ENCODE measurements around the gene CALD1.

CALD1 gene

DNA sequence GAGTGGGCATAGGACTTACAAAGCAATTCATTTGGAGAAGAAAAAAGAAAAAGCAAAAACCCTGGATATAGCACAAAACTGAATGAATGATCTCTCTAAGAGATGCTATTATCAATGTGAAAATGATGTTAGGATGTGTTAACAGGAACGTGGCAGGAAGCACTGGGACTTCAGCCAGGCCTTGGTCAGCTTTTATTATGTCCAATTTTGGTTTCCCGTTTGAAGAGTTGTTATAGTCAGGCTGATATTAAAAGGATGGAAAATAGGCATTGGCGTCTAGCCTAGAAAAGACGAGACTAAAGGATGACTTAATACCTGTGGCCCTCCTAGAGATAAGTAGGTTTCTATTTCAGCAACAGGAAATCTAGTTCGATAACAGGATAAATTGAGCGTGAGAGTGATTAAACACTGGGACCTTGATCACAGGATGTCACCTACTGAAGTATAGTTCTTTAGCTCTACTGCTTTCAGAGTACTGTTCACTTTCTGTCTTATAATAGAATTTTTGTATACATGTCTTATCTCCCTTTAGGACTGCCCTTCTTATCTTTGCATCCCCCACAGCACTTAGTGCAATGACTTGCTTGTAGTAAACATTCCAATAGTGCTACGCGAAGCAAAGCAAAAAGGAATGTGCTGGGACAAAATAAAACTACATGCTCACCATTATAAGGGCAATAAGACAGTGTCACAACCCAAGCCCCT is 107.1 kb downstream of the CALD1 start:
- TF ChIP-seq, protein P1, sequence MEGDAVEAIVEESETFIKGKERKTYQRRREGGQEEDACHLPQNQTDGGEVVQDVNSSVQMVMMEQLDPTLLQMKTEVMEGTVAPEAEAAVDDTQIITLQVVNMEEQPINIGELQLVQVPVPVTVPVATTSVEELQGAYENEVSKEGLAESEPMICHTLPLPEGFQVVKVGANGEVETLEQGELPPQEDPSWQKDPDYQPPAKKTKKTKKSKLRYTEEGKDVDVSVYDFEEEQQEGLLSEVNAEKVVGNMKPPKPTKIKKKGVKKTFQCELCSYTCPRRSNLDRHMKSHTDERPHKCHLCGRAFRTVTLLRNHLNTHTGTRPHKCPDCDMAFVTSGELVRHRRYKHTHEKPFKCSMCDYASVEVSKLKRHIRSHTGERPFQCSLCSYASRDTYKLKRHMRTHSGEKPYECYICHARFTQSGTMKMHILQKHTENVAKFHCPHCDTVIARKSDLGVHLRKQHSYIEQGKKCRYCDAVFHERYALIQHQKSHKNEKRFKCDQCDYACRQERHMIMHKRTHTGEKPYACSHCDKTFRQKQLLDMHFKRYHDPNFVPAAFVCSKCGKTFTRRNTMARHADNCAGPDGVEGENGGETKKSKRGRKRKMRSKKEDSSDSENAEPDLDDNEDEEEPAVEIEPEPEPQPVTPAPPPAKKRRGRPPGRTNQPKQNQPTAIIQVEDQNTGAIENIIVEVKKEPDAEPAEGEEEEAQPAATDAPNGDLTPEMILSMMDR (IDR thresholded peaks at IDR 0.05; ENCODE audit: low read length, missing control alignments), result no peak
- DNase-seq (ENCODE audit: low read depth), result peak; percentile 90
- peak overlapping the region; percentile 12 for H3K4me3 ChIP-seq (replicated peaks; ENCODE audit: low read depth, low read length)

DNA sequence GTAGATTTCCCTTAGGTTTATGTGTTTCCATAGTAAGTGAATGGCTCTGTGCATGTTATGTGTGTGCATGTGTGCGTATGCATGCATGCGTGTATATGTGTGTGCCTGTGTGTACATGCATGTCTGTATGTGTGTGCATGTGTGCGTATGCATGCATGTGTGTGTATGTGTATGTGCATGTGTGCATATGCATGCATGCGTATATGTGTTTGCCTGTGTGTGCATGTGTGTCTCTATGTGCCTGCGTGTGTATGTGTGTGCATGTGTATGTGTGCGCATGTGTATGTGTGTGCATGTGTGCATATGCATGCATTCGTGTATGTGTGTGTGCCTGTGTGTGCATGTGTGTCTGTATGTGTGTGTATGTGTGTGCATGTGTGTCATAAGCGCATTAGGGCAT is 108.1 kb downstream of the CALD1 start:
- TF ChIP-seq, protein P1 (IDR thresholded peaks at IDR 0.05; ENCODE audit: low read length, missing control alignments), result no peak

DNA sequence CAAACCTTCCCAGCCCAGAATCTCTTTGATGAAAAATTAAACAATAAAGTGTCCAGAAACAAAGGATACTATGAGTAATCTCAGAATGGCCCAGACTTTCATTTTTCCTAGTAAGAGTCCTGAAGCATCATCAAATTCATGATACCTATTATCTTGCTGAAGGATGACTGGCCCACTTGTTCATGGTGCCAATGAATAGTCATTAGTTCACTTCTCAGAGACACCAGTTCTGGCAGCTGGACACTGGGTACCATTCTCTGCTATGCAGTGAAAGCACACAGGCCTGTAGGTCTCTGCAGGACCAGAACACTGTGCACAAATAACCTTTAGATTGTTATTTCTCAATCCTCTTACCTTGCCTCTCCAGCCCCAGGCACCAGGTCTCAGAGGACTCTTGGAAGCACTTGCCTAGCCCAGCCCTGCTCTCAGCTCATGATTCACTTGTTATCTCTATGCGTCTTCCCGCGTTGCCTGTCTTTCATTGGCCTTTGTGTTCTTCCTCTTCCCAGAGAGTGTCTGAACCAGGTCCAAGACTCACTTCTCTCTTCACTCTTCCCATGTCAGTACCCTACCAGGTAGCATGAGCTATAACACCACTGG is 108.8 kb downstream of the CALD1 start:
- TF ChIP-seq, protein P1 (IDR thresholded peaks at IDR 0.05; ENCODE audit: low read length, missing control alignments), result no peak
- H3K4me3 ChIP-seq (replicated peaks; ENCODE audit: low read depth, low read length), result no peak overlapping the region
- no peak for DNase-seq (ENCODE audit: low read depth)

More for the DNA sequence above, 108.1 kb downstream of the CALD1 start:
- no peak overlapping the region for H3K4me3 ChIP-seq (replicated peaks; ENCODE audit: low read depth, low read length)
- no peak for DNase-seq (ENCODE audit: low read depth)

DNA sequence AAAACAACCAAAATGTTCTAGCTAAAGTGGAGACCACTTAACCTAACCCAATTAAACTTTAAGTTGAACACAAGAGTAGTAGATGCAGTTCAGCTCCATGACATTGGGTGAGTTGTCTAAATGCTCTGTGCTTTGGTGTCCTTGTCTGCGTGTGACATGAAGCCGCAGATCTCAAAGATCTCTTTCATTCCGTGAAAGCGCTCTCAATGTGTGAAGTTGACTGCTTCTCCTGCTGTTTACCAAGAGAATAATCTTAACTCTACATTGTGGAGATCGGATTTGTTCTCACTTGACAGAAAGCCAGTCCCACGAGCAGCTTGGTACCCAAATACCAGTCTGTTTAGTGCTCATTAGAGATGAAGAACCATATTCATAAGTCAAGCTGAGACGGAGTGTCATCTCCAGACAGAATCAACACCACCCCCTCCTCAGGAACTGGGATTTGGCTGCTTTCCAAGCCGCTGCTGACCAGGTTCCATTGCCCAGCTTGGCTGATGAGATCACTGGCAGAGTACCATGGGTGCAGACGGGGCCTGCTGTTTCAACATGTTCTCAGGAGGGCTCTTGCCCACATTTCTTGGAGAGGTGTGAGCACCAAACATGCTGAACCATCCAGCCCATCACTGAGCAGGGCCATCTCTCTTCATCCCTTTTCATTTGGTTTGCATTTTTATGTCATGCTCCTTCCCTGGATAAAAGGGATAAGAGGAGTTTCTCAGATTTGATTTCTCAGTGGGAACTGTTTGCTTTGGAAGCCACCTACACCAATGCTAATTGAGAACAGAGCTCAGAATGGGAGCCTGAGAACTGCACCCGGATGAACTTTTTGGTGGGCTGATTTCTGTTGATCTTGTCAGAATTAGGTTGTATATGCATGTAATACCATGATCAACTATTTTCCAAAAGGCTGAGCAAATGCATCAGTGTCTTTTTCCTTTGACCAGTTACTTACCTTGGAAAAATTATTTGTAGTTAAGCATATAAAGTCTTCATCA is 111.1 kb downstream of the CALD1 start:
- peak overlapping the region; percentile 71 for H3K4me3 ChIP-seq (replicated peaks; ENCODE audit: low read depth, low read length)
- TF ChIP-seq, protein P1 (IDR thresholded peaks at IDR 0.05; ENCODE audit: low read length, missing control alignments), result no peak
- peak; percentile 69 for DNase-seq (ENCODE audit: low read depth)

DNA sequence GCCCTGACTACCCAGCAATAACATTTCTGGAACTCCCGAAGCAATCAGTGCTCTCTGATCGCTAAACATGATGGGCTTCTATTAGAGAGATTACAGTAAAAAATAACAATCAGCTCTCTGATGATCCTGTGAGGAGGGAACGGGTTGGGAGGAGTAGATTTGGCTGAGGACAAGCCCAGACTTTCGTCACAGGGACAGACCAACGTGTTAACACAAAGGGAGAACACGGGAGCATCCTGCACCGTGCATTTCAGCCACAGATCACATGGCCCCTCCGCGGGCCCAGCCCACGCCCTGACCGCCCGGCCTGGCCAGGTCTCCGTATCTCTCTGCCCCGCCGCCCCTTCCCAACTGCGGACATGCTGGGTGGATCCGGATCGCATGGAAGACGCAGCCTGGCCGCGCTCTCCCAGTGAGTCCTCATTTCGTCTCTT is 111.8 kb downstream of the CALD1 start:
- peak; percentile 99 for DNase-seq (ENCODE audit: low read depth)
- peak overlapping the region; percentile 71 for H3K4me3 ChIP-seq (replicated peaks; ENCODE audit: low read depth, low read length)
- TF ChIP-seq, protein P1 (IDR thresholded peaks at IDR 0.05; ENCODE audit: low read length, missing control alignments), result no peak

DNA sequence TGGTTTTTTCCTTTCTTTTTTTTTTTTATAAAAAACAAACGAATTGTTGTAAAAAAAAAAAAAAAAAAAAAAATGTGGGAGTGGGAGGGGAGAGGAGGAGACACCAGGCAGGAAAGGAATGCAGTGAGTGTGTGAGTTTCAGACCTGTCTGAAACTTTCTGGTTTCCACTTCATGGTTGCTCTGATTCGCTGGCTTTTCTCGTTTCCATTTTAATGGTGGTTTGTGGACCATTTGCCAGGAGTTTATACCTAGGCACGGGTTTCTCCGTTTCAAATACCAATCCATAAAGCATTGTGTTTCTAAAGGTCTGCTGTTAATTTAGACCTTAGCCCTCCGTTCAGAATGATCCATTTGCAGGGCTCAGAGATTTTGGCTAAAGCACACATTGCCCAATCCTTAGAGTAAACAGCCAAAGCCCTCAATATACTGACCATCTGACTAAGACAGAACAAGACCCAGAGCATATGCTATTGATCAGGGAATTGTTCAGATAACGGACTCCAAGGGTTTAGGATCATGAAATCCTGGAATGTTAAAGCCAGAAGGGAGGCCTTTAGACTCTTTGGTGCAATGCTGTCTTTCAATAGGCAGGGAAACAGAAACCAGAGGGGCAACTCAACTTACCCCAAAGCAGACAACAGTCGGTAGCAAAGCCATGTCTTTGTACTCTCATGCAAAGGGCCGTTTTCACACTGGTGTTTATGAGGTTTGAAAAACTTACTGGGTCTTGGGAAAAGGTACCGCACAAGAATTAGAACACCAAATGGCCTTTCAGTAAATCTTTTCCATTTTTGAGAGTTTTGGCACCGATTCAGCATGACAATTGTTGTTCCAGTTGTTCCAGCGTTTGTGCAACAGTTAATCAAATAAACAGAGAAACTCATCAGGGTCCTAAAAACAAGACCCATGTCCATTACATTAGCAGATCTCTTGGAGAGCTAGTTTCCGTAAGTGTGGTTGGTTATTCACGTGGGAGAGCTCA is 112.6 kb downstream of the CALD1 start:
- DNase-seq (ENCODE audit: low read depth), result peak; percentile 75
- TF ChIP-seq, protein P1 (IDR thresholded peaks at IDR 0.05; ENCODE audit: low read length, missing control alignments), result no peak
- peak overlapping the region; percentile 71 for H3K4me3 ChIP-seq (replicated peaks; ENCODE audit: low read depth, low read length)
